Osteoblast (primary cell): ENCODE data around the gene RASSF1. TPM values are rescaled to one million over a fixed set of nuclear protein-coding genes. Genes with fewer than 3 reads are reported as not detected.

Experiments
- DNase-seq: peaks from one replicate; pipeline ENCODE4 v3.0.0; 2011; ENCODE audit warnings: low spot score, mixed read lengths; ENCODE audit not compliant: insufficient read length; ENCODE audit errors: missing footprints
- H2AFZ ChIP-seq: 2 replicates; pipeline ENCODE4 v1.6.0; 2011; ENCODE audit warnings: mild to moderate bottlenecking, low read length
- H3K27ac ChIP-seq: 2 replicates; pipeline ENCODE4 v1.5.1; 2011; ENCODE audit warnings: mild to moderate bottlenecking, low read depth, low read length, moderate library complexity
- H3K27me3 ChIP-seq: 2 replicates; pipeline ENCODE4 v1.6.0; 2012; ENCODE audit warnings: mild to moderate bottlenecking, control low read depth, inconsistent platforms, low read length, moderate library complexity; ENCODE audit not compliant: insufficient read depth
- H3K36me3 ChIP-seq: 2 replicates; pipeline ENCODE4 v1.5.1; 2011; ENCODE audit warnings: mild to moderate bottlenecking, low read length, control low read depth, moderate library complexity; ENCODE audit not compliant: insufficient read depth
- H3K4me1 ChIP-seq: 2 replicates; pipeline ENCODE4 v1.5.1; 2011; ENCODE audit warnings: mild to moderate bottlenecking, low read length, control low read depth, moderate library complexity; ENCODE audit not compliant: insufficient read depth
- H3K4me2 ChIP-seq: 2 replicates; pipeline ENCODE4 v1.6.0; 2011; ENCODE audit warnings: mild to moderate bottlenecking, low read length; ENCODE audit not compliant: insufficient read depth
- H3K4me3 ChIP-seq: fragments of 200-600 bp; sonication (generic); 3 replicates; pipeline ENCODE4 v1.5.1; 2012; ENCODE audit warnings: mild to moderate bottlenecking, low read length, inconsistent platforms; ENCODE audit not compliant: insufficient read depth
- H3K79me2 ChIP-seq: 2 replicates; pipeline ENCODE4 v1.6.0; 2012; ENCODE audit warnings: mild to moderate bottlenecking, low read length, control low read depth, inconsistent platforms; ENCODE audit not compliant: insufficient read depth
- H3K9me3 ChIP-seq: 2 replicates; pipeline ENCODE4 v1.5.1; 2011; ENCODE audit warnings: low read depth, low read length, control low read depth
- H4K20me1 ChIP-seq: 2 replicates; pipeline ENCODE4 v1.6.0; 2012; ENCODE audit warnings: mild to moderate bottlenecking, low read length, control low read depth; ENCODE audit not compliant: insufficient read depth
- total RNA-seq: library from RNA; depleted of rRNA; stranded (reverse); fragments of >200 nt; gene quantifications from 2 replicates; pipeline ENCODE4 v1.2.3, GENCODE V29; 2012
- TF ChIP-seq, protein P1 (sequence below): IDR thresholded peaks from 2 replicates; pipeline ENCODE4 v1.5.1; 2011; ENCODE audit warnings: mild to moderate bottlenecking, low read depth, low read length, moderate library complexity; ENCODE audit errors: extremely low read depth

RASSF1 gene
- total RNA-seq, 1 donor, result 18.1 TPM

DNA sequence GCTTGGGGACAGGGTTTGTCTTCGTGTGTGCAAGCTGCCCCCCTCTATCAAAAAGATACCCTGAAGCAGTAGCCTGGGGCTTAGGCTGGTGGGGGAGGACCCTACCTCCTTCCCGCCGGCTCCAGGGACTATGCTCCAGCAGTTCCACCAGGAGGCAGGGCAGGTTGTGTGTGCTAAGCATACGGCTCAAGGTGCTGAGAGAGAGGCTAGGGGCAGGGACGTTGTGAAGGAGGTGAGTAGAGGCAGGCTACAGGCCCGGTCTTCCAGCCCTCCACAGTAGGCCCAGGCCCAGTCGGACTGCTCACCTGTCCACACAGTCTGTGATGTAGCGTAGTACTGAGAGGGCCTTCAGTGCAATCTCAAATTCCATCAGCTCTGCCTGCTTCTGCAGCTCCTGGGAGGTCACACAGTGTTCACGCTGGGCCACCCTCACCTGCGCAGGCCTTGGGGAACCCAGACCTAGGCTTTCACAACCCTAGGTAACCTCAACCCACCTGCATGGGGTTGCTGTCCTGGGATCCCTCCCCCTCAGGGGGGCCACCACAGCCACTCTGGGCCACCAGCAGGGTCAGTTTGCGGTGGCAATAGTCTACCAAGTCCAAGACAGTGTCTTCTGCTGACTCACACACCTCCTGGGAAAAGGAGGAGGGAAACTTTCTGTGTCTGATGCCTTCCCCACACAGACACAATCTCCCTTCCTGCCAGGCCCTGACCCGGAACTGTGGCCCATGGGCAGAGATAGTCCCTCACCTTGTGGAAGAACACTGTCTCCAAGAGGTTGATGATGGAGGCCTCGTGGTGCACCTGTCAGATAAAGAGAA lies 2.4 kb upstream of the RASSF1 start:
- Histone ChIP-seq H3K4me2 (no peak overlapping the region), H3K9me3 (no peaks in the 10 kb centered on the region), H3K4me1 (peaks cover 35% of the 10 kb centered on the region), H3K79me2 (peaks cover 23% of the 10 kb centered on the region), H3K36me3 (peaks cover 6% of the 10 kb centered on the region), H4K20me1 (no peaks in the 10 kb centered on the region), H3K27ac (no peak overlapping the region), H3K4me3 (no peak overlapping the region), H2AFZ (no peak overlapping the region), H3K27me3 (no peaks in the 10 kb centered on the region)
- TF ChIP-seq, protein P1, sequence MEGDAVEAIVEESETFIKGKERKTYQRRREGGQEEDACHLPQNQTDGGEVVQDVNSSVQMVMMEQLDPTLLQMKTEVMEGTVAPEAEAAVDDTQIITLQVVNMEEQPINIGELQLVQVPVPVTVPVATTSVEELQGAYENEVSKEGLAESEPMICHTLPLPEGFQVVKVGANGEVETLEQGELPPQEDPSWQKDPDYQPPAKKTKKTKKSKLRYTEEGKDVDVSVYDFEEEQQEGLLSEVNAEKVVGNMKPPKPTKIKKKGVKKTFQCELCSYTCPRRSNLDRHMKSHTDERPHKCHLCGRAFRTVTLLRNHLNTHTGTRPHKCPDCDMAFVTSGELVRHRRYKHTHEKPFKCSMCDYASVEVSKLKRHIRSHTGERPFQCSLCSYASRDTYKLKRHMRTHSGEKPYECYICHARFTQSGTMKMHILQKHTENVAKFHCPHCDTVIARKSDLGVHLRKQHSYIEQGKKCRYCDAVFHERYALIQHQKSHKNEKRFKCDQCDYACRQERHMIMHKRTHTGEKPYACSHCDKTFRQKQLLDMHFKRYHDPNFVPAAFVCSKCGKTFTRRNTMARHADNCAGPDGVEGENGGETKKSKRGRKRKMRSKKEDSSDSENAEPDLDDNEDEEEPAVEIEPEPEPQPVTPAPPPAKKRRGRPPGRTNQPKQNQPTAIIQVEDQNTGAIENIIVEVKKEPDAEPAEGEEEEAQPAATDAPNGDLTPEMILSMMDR, result no peak
- no peak for DNase-seq

DNA sequence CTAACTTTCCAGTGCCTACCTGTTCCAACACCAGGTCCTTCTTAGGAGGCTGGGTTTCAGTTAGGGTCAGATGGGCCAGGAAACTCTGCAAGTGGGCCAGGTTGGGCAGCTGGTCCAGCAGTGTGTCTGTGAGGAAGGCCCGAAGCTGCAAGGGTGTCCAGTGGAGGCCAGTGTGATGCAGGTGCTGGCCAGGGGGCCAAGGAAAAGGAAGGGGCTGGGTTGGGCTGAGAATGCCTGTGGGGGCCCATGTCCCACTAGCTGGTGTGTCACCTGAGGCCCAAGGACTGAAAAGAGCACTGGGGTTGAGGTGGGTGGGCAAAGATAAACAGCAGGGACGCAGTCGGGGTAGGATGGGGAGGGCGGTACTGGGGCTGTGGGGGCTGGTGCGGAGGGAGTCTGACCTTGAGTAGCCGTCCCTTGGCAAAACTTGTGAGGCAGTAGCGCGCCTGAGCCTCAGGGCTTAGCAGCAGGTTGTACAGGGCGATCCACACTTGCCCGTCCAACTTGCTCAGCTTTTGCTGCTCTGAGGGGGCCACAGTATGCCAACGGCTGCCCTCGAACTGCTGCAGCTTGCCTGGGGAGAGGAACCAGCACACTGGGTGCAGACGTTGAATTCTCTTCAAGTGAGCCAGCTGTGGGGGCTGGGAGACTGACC lies 1.5 kb upstream of the RASSF1 start:
- H3K9me3 ChIP-seq, result no peaks in the 10 kb centered on the region
- H3K27me3 ChIP-seq, result no peaks in the 10 kb centered on the region
- no peaks in the 10 kb centered on the region for H4K20me1 ChIP-seq
- no peak overlapping the region for H3K27ac ChIP-seq
- H3K36me3 ChIP-seq, result no peaks in the 10 kb centered on the region
- no peak for DNase-seq
- no peak overlapping the region for H2AFZ ChIP-seq
- no peak overlapping the region for H3K4me3 ChIP-seq
- H3K79me2 ChIP-seq, result peaks cover 28% of the 10 kb centered on the region
- H3K4me1 ChIP-seq, result peaks cover 40% of the 10 kb centered on the region
- no peak overlapping the region for H3K4me2 ChIP-seq
- TF ChIP-seq, protein P1, result no peak

DNA sequence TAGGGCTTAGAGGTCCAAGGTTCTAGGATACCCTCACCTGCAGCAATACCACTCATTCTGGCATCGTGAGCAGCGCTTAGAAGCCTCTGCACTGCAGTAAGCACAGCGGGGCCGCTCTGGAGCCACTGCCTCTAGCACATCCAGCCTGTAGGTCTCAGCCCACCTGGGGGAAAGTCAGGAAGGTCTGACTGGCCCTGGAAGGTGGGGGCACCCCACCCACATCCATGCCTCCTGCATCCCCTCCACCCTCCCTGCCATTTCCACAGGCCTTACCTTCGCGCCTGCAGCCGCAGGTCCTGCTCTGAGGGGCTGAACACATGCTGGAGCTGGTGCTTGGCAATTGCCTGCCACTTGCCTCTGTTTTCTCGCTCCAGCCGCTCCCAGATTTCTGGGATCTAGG lies 901 bp upstream of the RASSF1 start:
- Histone ChIP-seq H3K79me2 (peaks cover 34% of the 10 kb centered on the region), H3K27ac (no peak overlapping the region), H3K4me1 (peaks cover 40% of the 10 kb centered on the region), H3K4me2 (peak overlapping the region; percentile 97), H3K4me3 (peak overlapping the region; percentile 77), H2AFZ (no peak overlapping the region), H3K27me3 (no peaks in the 10 kb centered on the region), H3K36me3 (no peaks in the 10 kb centered on the region), H4K20me1 (no peaks in the 10 kb centered on the region), H3K9me3 (no peaks in the 10 kb centered on the region)
- no peak for DNase-seq
- TF ChIP-seq, protein P1, result no peak

DNA sequence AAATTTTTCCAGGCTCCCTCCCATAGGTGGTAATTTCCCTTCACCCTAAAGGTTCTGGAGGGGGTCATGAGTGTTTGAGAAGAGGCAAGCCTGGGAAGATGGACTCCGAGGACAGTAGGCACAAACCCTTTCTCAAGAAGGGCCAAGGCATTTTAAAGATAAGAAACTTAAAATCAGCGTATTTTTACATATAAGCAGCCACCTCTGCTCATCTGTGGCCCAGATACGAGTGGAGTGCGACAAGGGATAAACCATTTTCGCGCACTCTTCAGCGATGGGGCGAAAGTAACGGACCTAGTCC lies 539 bp downstream of the RASSF1 start:
- Histone ChIP-seq H4K20me1 (peaks cover 11% of the 10 kb centered on the region), H3K79me2 (peaks cover 48% of the 10 kb centered on the region), H2AFZ (peak overlapping the region; percentile 82), H3K4me2 (peak overlapping the region; percentile 97), H3K27ac (peak overlapping the region; percentile 83), H3K36me3 (no peaks in the 10 kb centered on the region), H3K27me3 (no peaks in the 10 kb centered on the region), H3K4me3 (peak overlapping the region; percentile 77), H3K9me3 (no peaks in the 10 kb centered on the region), H3K4me1 (peaks cover 44% of the 10 kb centered on the region)
- no peak for DNase-seq
- TF ChIP-seq, protein P1, result no peak
